NCI-H2196 (cell line): ENCODE results near the gene UBE3A.
"Not testable (repeated sequence)": the region's sequence is repeated elsewhere in the genome, so short reads cannot be mapped to it uniquely, and the experiment has no call there.

ENCODE experiments used
- DNase-seq: peaks from one replicate; lab custom pipeline; 2025; ENCODE audit not compliant: unreplicated experiment; lab: John Stamatoyannopoulos, UW

UBE3A gene

DNA sequence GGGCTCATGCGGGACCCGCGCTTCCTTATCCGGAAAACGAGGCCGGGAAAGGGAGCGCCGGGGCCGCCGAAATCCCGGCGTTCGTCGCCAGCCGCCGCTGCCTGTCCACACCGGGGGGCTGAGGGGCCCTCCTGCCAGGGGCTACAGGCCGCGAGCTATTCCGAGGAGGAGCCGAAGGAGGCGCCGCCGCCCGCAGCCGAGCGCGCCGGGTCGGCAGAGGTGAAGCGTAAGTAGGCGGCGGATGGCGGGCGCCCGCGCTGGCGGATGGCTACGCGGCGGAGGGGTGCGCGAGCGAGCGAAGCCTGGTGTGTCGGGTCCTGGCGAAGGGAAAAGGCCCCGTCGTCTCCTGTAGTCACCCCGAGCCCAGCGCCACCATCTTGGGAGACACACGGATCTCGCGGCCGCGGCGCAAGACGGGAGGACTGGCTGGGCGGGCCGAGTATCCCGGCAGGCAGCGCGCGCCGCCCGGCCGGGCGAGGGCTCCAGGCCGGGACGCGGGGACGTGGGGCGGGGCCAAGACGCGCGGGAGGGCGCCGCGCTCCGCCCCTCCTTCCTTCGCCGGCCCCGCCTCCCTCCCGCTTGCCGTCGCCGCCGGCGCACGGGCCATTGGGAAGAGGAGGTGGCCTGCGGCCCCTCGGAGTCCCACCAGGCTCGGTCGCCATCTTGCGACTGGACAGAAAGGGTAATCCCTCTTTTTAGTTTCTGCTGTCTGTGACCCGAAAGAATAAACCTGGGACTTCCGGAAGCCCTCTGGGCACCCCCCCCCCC lies at the start of gene UBE3A:
TSS of gene UBE3A (minus strand) at position 424 of the 768 bp plus-strand sequence. CDS start 29,917 bp downstream, outside the sequence.
- DNase-seq, result peak; percentile 80

DNA sequence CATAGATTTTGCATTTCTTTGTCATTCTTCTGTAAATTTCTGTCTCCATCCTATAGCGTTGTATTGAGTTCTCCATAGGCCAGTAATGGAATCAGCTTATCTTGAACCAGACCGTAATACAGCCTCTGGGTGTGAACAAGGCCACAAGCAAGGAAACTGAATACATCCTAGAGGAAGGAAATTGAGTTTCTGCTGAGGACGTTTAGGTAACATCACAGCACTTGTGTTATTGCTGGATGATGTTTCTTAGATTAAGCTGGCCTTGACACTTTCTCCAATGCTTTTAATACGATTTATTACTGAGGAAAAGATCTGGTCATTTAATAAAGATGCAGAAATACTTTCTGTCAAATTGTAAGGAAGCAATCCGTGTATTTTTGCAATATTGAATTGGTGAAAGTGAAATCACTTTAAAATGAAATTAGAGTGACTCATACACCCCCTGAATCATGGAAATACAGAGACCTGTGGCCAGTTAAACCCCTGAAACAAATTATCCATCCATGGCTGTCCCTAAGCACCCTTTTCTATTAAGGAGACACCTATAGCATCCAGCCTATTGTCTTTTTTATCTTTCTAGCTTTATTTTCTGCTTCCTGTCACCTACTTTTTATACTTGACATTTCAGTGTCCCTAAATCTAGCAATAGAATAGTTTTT lies 48.5 kb upstream of the UBE3A start:
- DNase-seq, result no peak

DNA sequence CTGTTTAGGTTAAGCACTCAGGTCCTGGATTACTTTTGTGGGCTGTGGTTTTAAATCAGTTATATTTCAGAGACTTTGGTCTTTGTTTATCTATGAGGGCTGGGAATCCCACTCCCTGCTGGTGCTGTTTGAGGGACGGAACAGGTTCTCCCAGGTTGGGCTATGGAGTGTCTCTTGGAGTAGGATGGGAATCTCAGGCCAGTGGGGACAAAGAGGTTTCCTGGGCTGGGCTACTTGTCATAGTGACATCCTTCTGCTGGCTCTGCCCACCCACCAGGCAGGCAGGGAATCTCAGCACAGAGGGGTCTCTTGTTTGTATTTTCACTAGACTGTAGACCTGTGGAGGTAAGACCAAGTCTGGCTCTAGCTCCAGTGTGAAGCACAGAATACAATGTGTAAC lies 47.2 kb upstream of the UBE3A start:
- no peak for DNase-seq

DNA sequence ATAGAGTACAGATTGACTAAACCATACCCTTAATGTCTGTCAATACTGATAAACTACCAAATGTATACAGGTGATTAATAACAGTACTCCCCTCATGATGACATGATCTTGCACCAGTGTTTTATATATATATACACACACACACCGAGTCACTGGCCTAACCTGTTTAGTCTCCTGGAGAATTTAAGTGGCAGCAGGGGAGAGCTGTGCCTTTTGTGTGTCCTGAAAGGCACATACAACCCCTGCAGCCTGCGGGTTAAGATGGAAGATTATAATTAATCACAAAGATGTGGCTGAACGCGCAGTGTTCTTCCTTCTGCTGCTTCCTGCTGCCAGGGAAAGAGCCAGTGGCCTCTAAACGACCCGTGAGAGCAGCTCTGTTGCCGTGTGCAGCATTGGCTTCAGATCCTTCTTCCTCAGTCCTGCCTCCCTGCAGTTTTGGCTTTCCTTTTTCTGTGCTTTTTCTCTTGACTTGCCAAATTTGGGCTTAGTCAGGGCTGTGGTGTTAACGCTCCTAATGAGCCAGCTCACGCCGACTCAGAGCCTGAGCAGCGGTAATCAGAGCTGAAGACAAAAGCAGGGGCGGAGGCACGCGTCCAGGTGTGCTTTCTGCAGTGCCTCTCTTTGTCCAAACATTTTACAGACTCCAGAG lies 42.5 kb upstream of the UBE3A start:
- DNase-seq, result no peak

DNA sequence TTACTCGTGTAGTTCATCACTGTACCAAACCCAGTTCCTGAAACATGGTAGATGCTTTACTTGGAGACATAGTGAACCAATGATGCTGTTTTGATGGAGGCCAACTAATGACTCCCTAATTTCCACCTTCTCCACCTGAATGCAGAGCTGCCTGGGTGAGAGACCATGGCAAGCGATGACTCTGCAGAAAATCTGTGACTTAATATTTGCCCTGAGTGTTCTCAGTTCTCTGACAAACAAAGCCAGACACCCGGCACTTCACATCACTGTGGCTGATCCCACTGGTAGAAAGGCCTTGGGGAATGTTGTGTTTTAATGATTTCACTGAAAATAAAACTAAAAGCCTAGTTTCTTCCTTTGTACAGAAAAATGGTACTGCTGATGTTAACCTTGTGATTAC lies 39.5 kb upstream of the UBE3A start:
- no peak for DNase-seq

DNA sequence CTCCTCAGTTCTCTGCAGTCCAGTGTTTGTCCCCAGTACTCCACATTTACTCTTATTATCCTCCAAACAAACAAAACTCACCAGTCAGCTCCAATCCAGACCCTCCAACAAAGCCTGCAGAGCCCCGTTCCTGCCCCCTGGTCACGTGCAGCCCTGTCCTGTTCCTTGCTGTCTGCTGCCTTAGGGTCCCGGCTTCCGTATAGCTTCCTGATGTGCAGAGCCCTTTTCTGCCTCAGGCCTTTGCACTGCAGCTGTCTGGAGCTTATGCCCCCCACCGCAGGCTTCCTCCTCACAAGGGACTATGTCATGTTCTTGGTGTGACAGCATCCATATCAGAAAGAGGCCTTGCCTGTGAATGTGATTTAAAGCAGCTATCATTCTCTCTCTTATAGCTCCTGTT lies 39.0 kb upstream of the UBE3A start:
- DNase-seq, result no peak

DNA sequence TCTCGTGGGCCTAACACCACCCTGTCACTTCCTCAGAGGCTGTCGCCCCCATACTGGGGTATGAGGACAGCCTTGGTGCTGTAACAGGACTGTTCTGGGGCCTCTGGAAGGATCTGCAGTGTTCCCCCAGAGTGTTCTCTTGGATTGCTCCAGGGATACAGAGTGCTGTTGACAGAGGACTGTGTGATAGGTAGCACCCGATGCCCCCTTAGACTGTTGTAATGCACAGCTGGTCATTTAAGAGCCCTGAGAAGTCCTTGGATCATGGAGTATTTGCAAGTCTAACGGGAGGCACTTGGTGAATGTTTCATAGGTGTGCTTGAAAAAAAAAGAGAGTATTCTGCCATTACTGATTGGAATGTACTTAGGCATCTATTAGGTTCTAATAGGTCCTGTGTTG lies 35.4 kb upstream of the UBE3A start:
- no peak for DNase-seq

DNA sequence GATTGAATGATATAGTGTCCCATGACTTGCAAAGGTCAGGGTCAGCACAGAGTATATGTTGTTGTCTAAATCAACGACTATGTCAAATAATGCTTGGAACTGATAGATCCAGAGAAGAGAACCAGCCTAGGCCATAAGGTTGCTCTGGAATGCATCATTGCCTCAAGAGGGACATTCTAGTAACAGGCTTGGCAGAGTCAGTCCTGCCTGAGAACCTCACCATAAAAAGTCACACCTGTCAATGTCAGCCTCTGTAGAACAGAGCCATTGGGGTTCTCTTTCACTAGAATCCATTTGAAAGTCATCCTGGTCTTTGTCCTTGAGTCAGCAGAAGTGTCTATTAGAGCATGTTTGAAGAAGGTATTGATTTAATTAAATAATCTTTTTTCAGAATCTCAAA lies 31.4 kb upstream of the UBE3A start:
- DNase-seq, result no peak

DNA sequence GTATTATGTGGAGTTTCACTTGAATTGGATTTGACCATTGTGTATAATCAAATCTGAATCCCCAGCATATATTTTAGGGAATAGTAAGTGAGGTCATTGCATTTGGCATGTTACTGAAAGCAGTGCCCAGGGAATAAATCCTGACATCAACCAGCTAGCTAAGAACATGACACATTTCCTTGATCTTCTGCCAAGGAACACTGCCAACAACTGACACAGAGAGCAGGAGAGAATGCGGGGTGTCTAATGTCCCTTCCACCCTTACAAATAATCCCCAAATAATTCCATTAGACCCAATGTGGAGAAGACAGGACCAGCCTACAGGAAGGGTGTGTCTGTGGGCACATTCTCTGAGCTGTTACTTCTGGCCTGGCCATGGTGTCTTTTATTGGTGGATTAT lies 30.6 kb upstream of the UBE3A start:
- peak; percentile 2 for DNase-seq

DNA sequence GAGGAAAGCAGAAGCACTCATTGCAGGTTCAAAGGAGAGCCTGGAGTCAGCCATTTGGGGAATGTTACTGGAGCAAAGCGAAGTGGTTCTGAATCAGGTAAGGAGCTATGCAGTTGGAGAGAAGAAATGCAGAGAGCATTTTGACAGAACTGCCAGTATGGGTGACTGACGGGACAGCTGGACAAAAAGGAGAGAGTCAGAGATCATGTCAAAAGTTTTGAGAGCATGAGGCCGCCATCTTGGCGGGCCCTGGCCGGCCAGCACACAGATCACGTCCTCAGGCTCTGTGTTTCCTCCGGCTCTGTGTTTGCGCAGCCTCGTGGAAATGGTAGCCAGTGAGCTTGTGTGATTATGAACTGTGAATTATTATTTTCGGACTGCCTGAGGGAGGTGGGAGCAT lies 29.8 kb upstream of the UBE3A start:
- DNase-seq, result no peak

DNA sequence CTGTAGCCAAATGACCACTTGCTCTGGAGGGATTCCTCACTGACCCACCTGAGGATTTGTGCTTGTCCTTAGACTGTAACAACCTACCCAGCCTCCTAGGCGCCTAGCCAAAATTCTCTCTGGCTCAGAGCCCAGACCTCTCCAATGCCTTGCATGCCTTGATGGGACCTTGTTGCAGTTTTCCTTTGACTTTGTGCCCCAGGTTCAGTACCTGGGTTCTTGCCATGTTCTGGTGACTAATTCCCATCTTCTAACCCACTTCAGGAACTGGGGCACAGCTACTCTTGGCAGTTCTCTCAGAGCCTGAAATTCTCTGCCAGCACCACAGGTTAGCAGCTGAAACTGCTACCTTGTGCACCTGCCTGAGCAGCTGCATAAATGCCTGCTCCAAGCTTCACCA lies 27.0 kb upstream of the UBE3A start:
- DNase-seq, result peak; percentile 53

DNA sequence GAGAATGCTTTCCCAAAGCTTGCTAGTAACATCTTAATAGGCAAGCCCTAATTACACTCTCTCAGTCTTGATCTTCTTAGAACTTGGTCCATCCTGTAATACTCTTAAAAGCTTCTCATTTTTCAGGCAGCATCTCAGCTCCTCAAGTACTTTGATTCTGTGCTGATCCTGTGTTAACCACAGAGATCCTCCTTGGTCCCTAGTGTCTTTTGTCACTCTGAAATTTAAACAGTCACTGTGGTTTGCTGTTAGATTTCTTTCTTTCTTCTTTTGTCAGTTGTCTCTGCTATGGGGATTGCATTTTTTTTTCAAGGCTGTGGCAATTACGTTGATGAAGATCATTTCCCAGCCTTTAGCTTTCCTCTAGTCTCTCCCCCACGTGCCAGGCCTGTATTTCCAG lies 26.0 kb upstream of the UBE3A start:
- DNase-seq, result no peak

DNA sequence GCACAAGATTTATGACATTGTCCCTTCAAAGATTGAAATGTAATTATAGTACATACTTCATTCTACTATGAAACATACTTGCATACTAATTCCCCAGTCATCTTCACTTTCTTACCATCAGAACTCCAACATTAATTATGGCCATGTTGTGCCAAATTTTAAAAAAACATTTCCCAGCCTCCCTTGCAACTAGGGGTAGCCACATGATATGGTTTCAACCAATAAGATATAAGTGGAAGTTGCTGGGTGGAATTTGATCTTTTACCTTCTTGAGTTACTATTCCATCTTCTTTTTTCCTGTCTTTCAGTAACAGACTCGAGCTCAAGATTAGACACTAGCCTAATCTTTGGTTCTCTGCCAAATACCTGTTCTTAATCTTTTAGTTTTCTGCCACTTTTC lies 25.6 kb upstream of the UBE3A start:
- no peak for DNase-seq

DNA sequence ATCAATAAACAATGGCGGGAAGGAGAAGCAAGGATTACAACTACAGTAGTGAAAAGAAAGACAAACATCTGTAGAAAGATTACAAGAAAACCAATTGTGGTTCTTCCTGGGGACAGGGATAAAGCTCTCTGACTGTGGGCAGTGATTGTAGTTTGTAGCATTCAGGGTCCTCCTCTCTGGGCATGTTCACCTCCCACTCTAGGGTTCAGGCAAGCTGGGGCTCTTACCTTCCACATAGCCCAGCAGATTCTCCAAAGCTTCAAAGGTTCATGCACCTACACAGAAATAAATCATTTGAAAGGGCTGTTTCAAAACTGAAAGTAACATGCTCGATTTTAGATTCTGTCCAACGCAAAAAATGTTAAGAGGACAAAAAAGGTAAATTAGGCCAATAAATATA lies 17.4 kb upstream of the UBE3A start:
- DNase-seq, result no peak

DNA sequence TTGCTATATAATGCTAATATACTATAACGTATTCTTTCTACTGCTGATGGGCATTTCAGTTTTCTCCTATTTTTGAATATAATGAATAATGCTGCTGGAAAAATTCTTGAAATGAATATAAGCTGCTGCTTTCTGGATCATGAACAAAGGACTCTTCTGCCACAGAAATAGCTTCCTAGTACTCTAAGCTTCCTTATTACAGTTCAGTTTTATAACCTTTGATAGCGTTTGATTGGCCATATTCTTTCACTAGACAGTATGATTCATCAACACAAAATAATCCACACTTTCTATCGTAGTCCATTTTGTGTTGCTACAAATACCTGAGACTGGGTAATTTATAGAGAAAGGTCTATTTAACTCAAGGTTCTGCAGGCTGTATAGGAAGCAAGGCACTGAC lies 16.4 kb upstream of the UBE3A start:
- DNase-seq, result no peak

DNA sequence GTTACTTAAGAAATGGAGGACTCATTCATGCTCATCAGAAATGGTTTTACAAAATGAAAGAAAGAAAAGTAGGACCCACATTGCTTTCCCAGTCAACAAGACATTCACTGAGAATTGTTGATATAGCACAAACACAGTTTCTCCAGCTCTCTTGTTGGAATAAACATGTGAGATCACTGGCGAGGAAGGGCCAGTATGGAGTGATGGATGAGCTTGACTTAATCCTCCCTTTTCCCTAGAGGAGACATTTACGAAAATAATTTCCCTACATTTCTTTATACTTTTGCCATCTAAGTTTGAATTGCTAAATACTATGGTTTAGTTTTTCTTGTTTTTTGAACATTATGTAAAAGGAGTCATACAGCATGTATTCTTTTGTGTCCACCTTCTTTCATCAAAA lies 15.9 kb upstream of the UBE3A start:
- no peak for DNase-seq

DNA sequence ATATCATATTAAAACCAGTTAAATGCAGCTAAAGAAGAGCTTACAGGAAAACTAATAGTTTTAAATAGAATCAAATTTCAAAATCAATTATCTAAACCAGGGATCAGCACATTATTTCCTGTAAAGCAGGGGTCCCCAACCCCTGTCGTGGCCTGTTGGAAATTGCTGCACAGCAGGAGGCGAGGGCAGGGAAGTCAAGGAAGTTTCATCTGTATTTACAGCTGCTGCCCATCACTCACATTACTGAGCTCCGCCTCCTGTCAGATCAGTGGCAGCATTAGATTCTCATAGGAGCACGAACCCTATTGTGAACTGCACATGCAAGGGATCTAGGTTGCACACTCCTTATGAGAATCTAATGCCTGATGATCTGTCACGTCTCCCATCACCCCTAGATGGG lies 14.4 kb upstream of the UBE3A start:
- not testable (repeated sequence) for DNase-seq

DNA sequence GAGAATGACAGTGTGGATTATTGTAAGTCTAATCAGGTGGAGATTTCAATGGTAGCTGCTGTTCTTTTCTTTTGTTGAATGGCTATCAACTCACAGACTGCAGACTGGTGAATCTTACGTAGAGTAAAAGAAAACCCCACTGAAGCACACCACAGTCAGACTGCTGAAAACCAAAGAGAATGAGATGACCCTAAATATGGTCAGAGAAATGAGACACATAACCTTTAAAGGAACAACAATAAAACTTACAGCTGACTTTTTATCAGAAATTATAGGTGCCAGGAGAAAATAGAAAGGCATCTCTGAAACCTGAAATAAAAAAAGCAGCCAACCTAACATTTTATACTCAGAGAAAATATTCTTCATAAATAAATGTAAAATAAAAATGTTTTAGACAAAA lies 12.7 kb upstream of the UBE3A start:
- DNase-seq, result no peak

DNA sequence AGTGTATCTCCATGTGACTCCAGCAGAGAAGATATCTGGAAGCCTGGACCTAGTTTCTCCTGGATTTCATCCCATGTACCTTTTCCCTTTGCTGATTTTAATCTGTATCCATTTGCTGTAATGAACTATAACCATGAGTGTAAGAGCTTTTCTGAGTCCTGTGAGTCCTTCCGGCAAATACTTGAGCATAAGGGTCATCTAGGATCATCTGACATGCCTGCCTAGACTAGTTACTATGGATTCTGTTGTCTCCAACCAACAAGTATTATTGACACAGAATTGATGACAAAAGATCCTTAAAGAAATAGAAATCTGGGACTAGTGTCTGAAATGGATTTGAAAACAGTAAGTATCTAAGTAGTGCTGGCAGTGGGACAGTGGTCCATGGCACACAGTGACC lies 11.3 kb upstream of the UBE3A start:
- DNase-seq, result no peak

DNA sequence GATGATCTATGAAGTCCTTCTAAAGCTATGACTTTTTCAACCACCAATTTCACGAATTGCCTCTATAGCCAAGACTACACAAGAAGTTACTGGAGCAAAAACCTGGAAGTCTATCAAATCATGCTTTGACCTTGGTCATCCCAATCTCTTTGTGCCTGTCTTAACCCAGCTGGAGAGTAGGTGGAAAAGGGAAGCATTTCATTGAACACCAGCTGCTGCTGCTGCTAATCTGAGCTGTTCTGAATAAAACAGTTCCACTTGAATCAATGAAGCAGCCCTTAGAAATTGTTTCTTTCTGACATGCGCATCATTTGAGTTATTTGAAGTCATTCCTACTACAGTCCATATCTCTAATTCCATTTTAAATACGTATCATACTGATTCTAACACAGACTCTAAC lies 7.3 kb upstream of the UBE3A start:
- DNase-seq, result no peak

DNA sequence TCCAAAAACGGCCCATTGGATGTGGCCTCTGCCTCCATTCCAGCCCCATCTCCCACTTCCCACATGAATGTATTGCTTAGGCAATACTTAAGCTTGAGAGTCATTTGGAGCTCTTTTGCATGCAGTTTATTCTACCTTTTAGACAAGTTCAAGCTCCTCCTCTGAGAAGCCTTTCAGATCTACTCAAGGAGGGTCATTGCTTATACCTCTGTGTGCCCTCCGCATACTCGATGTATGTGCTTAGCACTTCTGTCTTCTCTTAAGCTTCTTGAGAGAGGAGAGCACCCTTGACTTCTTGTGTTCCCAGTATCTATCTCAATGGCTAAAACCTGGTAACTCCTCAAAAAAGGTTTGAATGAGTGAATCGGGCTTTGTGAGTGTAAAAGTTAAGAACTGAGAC lies 6.6 kb upstream of the UBE3A start:
- DNase-seq, result no peak

DNA sequence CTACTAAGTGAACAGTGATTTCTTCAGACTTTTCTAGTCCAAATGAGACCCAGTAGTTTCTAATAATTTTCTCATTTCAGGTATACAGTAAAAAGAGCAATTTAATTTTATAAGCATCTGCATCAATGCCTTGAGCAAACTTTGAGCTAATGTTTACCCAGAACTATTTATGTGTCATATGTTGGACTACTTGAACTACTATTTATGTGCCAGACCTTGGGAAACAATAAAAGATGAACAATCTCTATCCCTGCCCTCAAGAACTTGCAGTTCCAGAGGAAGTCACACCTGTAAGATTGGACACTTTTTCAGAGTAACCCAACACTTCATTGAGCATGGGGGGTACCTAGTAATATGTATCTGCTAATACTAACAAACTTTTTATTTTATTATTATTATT lies 2.3 kb upstream of the UBE3A start:
- DNase-seq, result no peak
